H9 (cell line): ENCODE results near the gene TNK2. TPM values are rescaled to one million over a fixed set of nuclear protein-coding genes. Genes with fewer than 3 reads are reported as not detected.

Experiments used
- DNase-seq: peaks from one replicate; pipeline ENCODE4 v3.0.0-alpha.2; 2017
- H2AFZ ChIP-seq: one replicate; pipeline ENCODE4 v1.6.1; 2013; ENCODE audit warnings: mild to moderate bottlenecking, low read length, control low read depth, moderate library complexity
- H2AK5ac ChIP-seq: 2 replicates; pipeline ENCODE4 v1.6.1; 2013; ENCODE audit warnings: low read length, control low read depth, mixed read lengths; ENCODE audit not compliant: insufficient read length
- H2BK120ac ChIP-seq: one replicate; pipeline ENCODE4 v1.6.1; 2013; ENCODE audit warnings: low read depth, mild to moderate bottlenecking, low read length, control low read depth, inconsistent platforms; ENCODE audit not compliant: poor library complexity, severe bottlenecking
- H2BK12ac ChIP-seq: 2 replicates; pipeline ENCODE4 v1.6.1; 2013; ENCODE audit warnings: low read length, control low read depth, mixed read lengths, low read depth; ENCODE audit not compliant: insufficient read length
- H2BK15ac ChIP-seq: 2 replicates; pipeline ENCODE4 v1.6.1; 2013; ENCODE audit warnings: low read depth, low read length, control low read depth
- H2BK20ac ChIP-seq: one replicate; pipeline ENCODE4 v1.6.1; 2013; ENCODE audit warnings: low read depth, mild to moderate bottlenecking, low read length, control low read depth, inconsistent platforms; ENCODE audit not compliant: poor library complexity, severe bottlenecking
- H2BK5ac ChIP-seq: 2 replicates; pipeline ENCODE4 v1.6.1; 2013; ENCODE audit warnings: low read length, control low read depth, mixed read lengths; ENCODE audit not compliant: insufficient read length
- H3K14ac ChIP-seq: 2 replicates; pipeline ENCODE4 v1.6.1; 2013; ENCODE audit warnings: low read length, control low read depth; ENCODE audit not compliant: insufficient read depth
- H3K18ac ChIP-seq: 2 replicates; pipeline ENCODE4 v1.6.1; 2013; ENCODE audit warnings: low read depth, mild to moderate bottlenecking, mixed read lengths, low read length, control low read depth; ENCODE audit not compliant: insufficient read length
- H3K23ac ChIP-seq: 2 replicates; pipeline ENCODE4 v1.6.1; 2013; ENCODE audit warnings: low read length, control low read depth, mixed read lengths, low read depth; ENCODE audit not compliant: insufficient read length
- H3K23me2 ChIP-seq: 2 replicates; pipeline ENCODE4 v1.6.1; 2013; ENCODE audit warnings: low read depth, mild to moderate bottlenecking, mixed read lengths, low read length, control low read depth; ENCODE audit not compliant: insufficient read length, poor library complexity, severe bottlenecking
- H3K27ac ChIP-seq: 2 replicates; pipeline ENCODE4 v1.5.1; 2013; ENCODE audit warnings: low read length, control low read depth, mixed read lengths, low read depth; ENCODE audit not compliant: insufficient read length
- H3K27me3 ChIP-seq: 2 replicates; pipeline ENCODE4 v1.6.1; 2013; ENCODE audit warnings: low read length, control low read depth, inconsistent platforms; ENCODE audit not compliant: insufficient read depth
- H3K4ac ChIP-seq: 2 replicates; pipeline ENCODE4 v1.6.1; 2013; ENCODE audit warnings: low read depth, mild to moderate bottlenecking, control low read depth, inconsistent platforms, low read length, moderate library complexity
- H3K4me1 ChIP-seq: 2 replicates; pipeline ENCODE4 v1.6.1; 2013; ENCODE audit warnings: low read length, control low read depth, inconsistent platforms; ENCODE audit not compliant: insufficient read depth
- H3K4me2 ChIP-seq: 2 replicates; pipeline ENCODE4 v1.6.1; 2013; ENCODE audit warnings: low read length, control low read depth, mixed read lengths; ENCODE audit not compliant: insufficient read length, insufficient read depth
- H3K56ac ChIP-seq: 2 replicates; pipeline ENCODE4 v1.6.1; 2013; ENCODE audit warnings: low read depth, mild to moderate bottlenecking, mixed read lengths, low read length, control low read depth; ENCODE audit not compliant: insufficient read length
- H3K79me1 ChIP-seq: 2 replicates; pipeline ENCODE4 v1.6.1; 2013; ENCODE audit warnings: low read depth, mild to moderate bottlenecking, moderate library complexity, low read length, control low read depth, inconsistent platforms; ENCODE audit not compliant: insufficient read depth, poor library complexity, severe bottlenecking
- H3K79me2 ChIP-seq: 2 replicates; pipeline ENCODE4 v1.6.1; 2013; ENCODE audit warnings: low read length, control low read depth, inconsistent platforms; ENCODE audit not compliant: insufficient read depth
- H3K9ac ChIP-seq: 2 replicates; pipeline ENCODE4 v1.6.1; 2013; ENCODE audit warnings: low read length, control low read depth, mixed read lengths; ENCODE audit not compliant: insufficient read length; ENCODE audit errors: extremely low read depth
- H3K9me3 ChIP-seq: one replicate; pipeline ENCODE4 v1.6.1; 2013; ENCODE audit warnings: low read depth, low read length, inconsistent platforms; ENCODE audit not compliant: control insufficient read depth
- H3T11ph ChIP-seq: one replicate; pipeline ENCODE4 v1.6.1; 2013; ENCODE audit warnings: mild to moderate bottlenecking, low read length, control low read depth, inconsistent platforms
- H4K20me1 ChIP-seq: one replicate; pipeline ENCODE4 v1.6.1; 2013; ENCODE audit not compliant: control insufficient read depth, insufficient read length, insufficient read depth
- H4K5ac ChIP-seq: 2 replicates; pipeline ENCODE4 v1.6.1; 2013; ENCODE audit warnings: low read depth, mild to moderate bottlenecking, mixed read lengths, low read length, control low read depth; ENCODE audit not compliant: insufficient read length
- H4K8ac ChIP-seq: replicated peaks from 2 replicates; pipeline ENCODE4 v1.6.1; 2013; ENCODE audit warnings: low read length, control low read depth, mixed read lengths, low read depth; ENCODE audit not compliant: insufficient read length
- H4K91ac ChIP-seq: 2 replicates; pipeline ENCODE4 v1.6.1; 2013; ENCODE audit warnings: low read depth, mild to moderate bottlenecking, moderate library complexity, mixed read lengths, low read length, control low read depth; ENCODE audit not compliant: insufficient read length
- H3K27ac Mint-ChIP-seq, 3 experiments: 2 replicates in 2 of 3; 3 replicates in 1 of 3; pipeline ENCODE4 v1.8.0; 2020 to 2021; ENCODE audit warnings: mixed read lengths in 3 of 3, mild to moderate bottlenecking in 1 of 3, moderate library complexity in 1 of 3
- H3K27me3 Mint-ChIP-seq: 2 replicates; pipeline ENCODE4 v1.8.0; 2021; ENCODE audit warnings: low read depth, mild to moderate bottlenecking, moderate library complexity, mixed read lengths
- H3K36me3 Mint-ChIP-seq, 3 experiments: 2 replicates in 2 of 3; 3 replicates in 1 of 3; pipeline ENCODE4 v1.8.0; 2020 to 2021; ENCODE audit warnings: low read depth in 3 of 3, mixed read lengths in 3 of 3; ENCODE audit not compliant: insufficient read depth in 1 of 3
- H3K4me1 Mint-ChIP-seq, 2 experiments: 2 replicates each; pipeline ENCODE4 v1.8.0; 2020; ENCODE audit warnings: mixed read lengths in 2 of 2
- H3K4me3 Mint-ChIP-seq, 2 experiments: 2 replicates in 1 of 2; 3 replicates in 1 of 2; pipeline ENCODE4 v1.8.0; 2020 to 2021; ENCODE audit warnings: mild to moderate bottlenecking in 2 of 2, mixed read lengths in 2 of 2, moderate library complexity in 1 of 2
- H3K9me3 Mint-ChIP-seq, 2 experiments: 2 replicates in 1 of 2; 3 replicates in 1 of 2; pipeline ENCODE4 v1.8.0; 2020; ENCODE audit warnings: mild to moderate bottlenecking in 2 of 2, mixed read lengths in 2 of 2, moderate library complexity in 1 of 2
- CTCF ChIP-seq: fragments of 200-600 bp; sonication (generic); conservative IDR thresholded peaks from 3 replicates; pipeline ENCODE4 v1.8.0; 2021; ENCODE audit warnings: antibody characterized with exemption, mild to moderate bottlenecking
- WGBS: extraction: QIAGEN DNeasy Blood & Tissue Kit; methylation state at CpG from one replicate; pipeline ENCODE4 v1.1.7; 2013; ENCODE audit warnings: missing lambda C conversion rate, low lambda C conversion rate, mixed read lengths; ENCODE audit not compliant: insufficient read length; ENCODE audit errors: extremely low coverage; 5-methylcytosine and 5-hydroxymethylcytosine counted together
- total RNA-seq: library from RNA; stranded (reverse); gene quantifications from 2 replicates; pipeline ENCODE4 v1.2.1, GENCODE V29; 2021

The TNK2 gene
- total RNA-seq, 1 experiment from 2014 or later, result 34.5 TPM

GRCh38 chr3:195839260-195840010 lies 68.9 kb downstream of the TNK2 start:
- no peaks in the 10 kb centered on the region for H3K9me3 ChIP-seq
- no peak overlapping the region for H2AK5ac ChIP-seq
- Mint-ChIP-seq H3K27me3 (peaks cover 7% of the 10 kb centered on the region; the same call in 1 of the 2 replicates), H3K27ac (no peak overlapping the region), H3K9me3 (peaks cover 0 to 2% of the 10 kb centered on the region in 2 experiments; a peak in 2 of 5 replicates), H3K36me3 (no peaks in the 10 kb centered on the region), H3K4me1 (peaks cover 15 to 25% of the 10 kb centered on the region in 2 experiments), H3K4me3 (no peak overlapping the region; a peak in 1 of 5 replicates)
- H2BK20ac ChIP-seq, result no peak overlapping the region
- no peak overlapping the region for H4K91ac ChIP-seq
- no peak for DNase-seq
- no peak overlapping the region for H2AFZ ChIP-seq
- H3K9ac ChIP-seq, result no peak overlapping the region
- H3T11ph ChIP-seq, result no peak overlapping the region
- H3K18ac ChIP-seq, result no peak overlapping the region
- TF ChIP-seq CTCF, result no peak
- H3K79me1 ChIP-seq, result no peaks in the 10 kb centered on the region
- H3K79me2 ChIP-seq, result no peaks in the 10 kb centered on the region
- H3K27ac ChIP-seq, result no peak overlapping the region
- no peak overlapping the region for H2BK12ac ChIP-seq
- H2BK15ac ChIP-seq, result no peak overlapping the region
- H4K8ac ChIP-seq, result no peak overlapping the region
- H4K5ac ChIP-seq, result no peak overlapping the region
- WGBS, result no CpG with 5 or more reads among the region's 19 CpGs
- H2BK120ac ChIP-seq, result no peak overlapping the region
- no peak overlapping the region for H3K4ac ChIP-seq
- H3K56ac ChIP-seq, result no peak overlapping the region
- H4K20me1 ChIP-seq, result no peaks in the 10 kb centered on the region
- no peaks in the 10 kb centered on the region for H3K4me1 ChIP-seq
- H3K4me2 ChIP-seq, result no peak overlapping the region
- H3K23me2 ChIP-seq, result no peaks in the 10 kb centered on the region
- H3K14ac ChIP-seq, result no peak overlapping the region
- H3K23ac ChIP-seq, result no peak overlapping the region
- H3K27me3 ChIP-seq, result no peaks in the 10 kb centered on the region
- no peak overlapping the region for H2BK5ac ChIP-seq
